HepG2 (cell line): ENCODE data around the gene COPS4. TPM values are rescaled to one million over a fixed set of nuclear protein-coding genes. Genes with fewer than 3 reads are reported as not detected.
A peak's percentile ranks its signal among the peaks of the same experiment; 100 is the strongest.

Experiments used
- ARNT ChIP-seq: fragments of 450-650 bp; IDR thresholded peaks from 2 replicates; pipeline ENCODE4 v1.6.1; 2017
- CERS6 ChIP-seq: sonication (generic); formaldehyde crosslinking; IDR thresholded peaks from 2 replicates; pipeline ENCODE4 v1.5.0; 2020; ENCODE audit warnings: missing genetic modification reagents
- DNMT1 ChIP-seq: sonication (generic); formaldehyde crosslinking; IDR thresholded peaks from 2 replicates; pipeline ENCODE4 v1.5.1; 2020; ENCODE audit warnings: mild to moderate bottlenecking, missing genetic modification reagents
- HNF1B ChIP-seq: sonication (generic); formaldehyde crosslinking; IDR thresholded peaks from 2 replicates; pipeline ENCODE4 v1.5.1; 2020; ENCODE audit warnings: mild to moderate bottlenecking, moderate library complexity, missing genetic modification reagents
- MBNL3 ChIP-seq: fragments of 250-450 bp; sonication (Bioruptor Pico); conservative IDR thresholded peaks from 2 replicates; pipeline ENCODE4 v1.8.0; 2022; ENCODE audit warnings: mild to moderate bottlenecking, inconsistent platforms
- MXD1 ChIP-seq: sonication (generic); formaldehyde crosslinking; IDR thresholded peaks from 2 replicates; pipeline ENCODE4 v1.4.0; 2020; ENCODE audit warnings: mild to moderate bottlenecking, missing genetic modification reagents
- NPAS2 ChIP-seq: sonication (generic); formaldehyde crosslinking; IDR thresholded peaks from 2 replicates; pipeline ENCODE4 v1.8.0; 2022; ENCODE audit warnings: mild to moderate bottlenecking, missing genetic modification reagents, borderline replicate concordance
- SRSF9 ChIP-seq: fragments of 200-400 bp; formaldehyde crosslinking; IDR thresholded peaks from 2 replicates; pipeline ENCODE4 v1.6.1; 2018; ENCODE audit warnings: borderline replicate concordance, mild to moderate bottlenecking, low read depth, low read length; ENCODE audit not compliant: insufficient read depth, poor library complexity, severe bottlenecking
- TRIM24 ChIP-seq: sonication (generic); formaldehyde crosslinking; IDR thresholded peaks from 2 replicates; pipeline ENCODE4 v1.8.0; 2022; ENCODE audit warnings: mild to moderate bottlenecking, missing genetic modification reagents
- ZBTB21 ChIP-seq: sonication (generic); formaldehyde crosslinking; IDR thresholded peaks from 2 replicates; pipeline ENCODE4 v1.4.0; 2020; ENCODE audit warnings: missing genetic modification reagents
- ZBTB4 ChIP-seq: sonication (generic); formaldehyde crosslinking; IDR thresholded peaks from 2 replicates; pipeline ENCODE4 v1.4.0; 2020; ENCODE audit warnings: missing genetic modification reagents, mild to moderate bottlenecking, borderline replicate concordance
- ZNF337 ChIP-seq: sonication (generic); formaldehyde crosslinking; IDR thresholded peaks from 2 replicates; pipeline ENCODE4 v1.5.1; 2020; ENCODE audit warnings: missing genetic modification reagents, low read depth, mild to moderate bottlenecking, borderline replicate concordance
- ZNF572 ChIP-seq: sonication (generic); formaldehyde crosslinking; IDR thresholded peaks from 2 replicates; pipeline ENCODE4 v1.5.1; 2020; ENCODE audit warnings: mild to moderate bottlenecking, missing genetic modification reagents
- ZNF704 ChIP-seq: sonication (generic); formaldehyde crosslinking; IDR thresholded peaks from 2 replicates; pipeline ENCODE4 v1.8.1; 2023; ENCODE audit warnings: mild to moderate bottlenecking, inconsistent platforms, moderate library complexity, missing genetic modification reagents, borderline replicate concordance
- ZNF737 ChIP-seq: sonication (generic); formaldehyde crosslinking; IDR thresholded peaks from 2 replicates; pipeline ENCODE4 v1.5.0; 2020; ENCODE audit warnings: missing genetic modification reagents, mild to moderate bottlenecking, borderline replicate concordance
- polyA plus RNA-seq, 8 experiments: library from polyadenylated mRNA; depleted of rRNA in 3 of 8; stranded (reverse) in 7 of 8; unstranded in 1 of 8; fragments of >200 nt; fragmentation: Illumina TruSeq in 4 of 8; extraction: Trizol in 4 of 8; gene quantifications; 2 replicates each; pipeline versions ENCODE4 v1.2.1 to v1.2.3, GENCODE V29; 2011 to 2016; ENCODE audit warnings: low read depth in 4 of 8, missing spikeins in 1 of 8, mixed read lengths in 1 of 8; ENCODE audit not compliant: insufficient read depth in 1 of 8
- total RNA-seq, 5 experiments: library from RNA; depleted of rRNA; stranded (reverse); fragments of >200 nt; fragmentation: Illumina TruSeq; extraction: Trizol; gene quantifications; 2 replicates each; pipeline ENCODE4 v1.2.3, GENCODE V29; 2016; ENCODE audit warnings: low read depth in 1 of 5
- TF ChIP-seq, protein P1 (sequence below): sonication (generic); formaldehyde crosslinking; IDR thresholded peaks from 2 replicates; pipeline ENCODE4 v1.8.0; 2022; ENCODE audit warnings: mild to moderate bottlenecking, missing genetic modification reagents, borderline replicate concordance
- TF ChIP-seq, protein P2 (sequence below): sonication (generic); formaldehyde crosslinking; IDR thresholded peaks from 2 replicates; pipeline ENCODE4 v1.8.0; 2022; ENCODE audit warnings: missing genetic modification reagents, mild to moderate bottlenecking, inconsistent platforms, borderline replicate concordance

The COPS4 gene
- total and polyA plus RNA-seq, 2 of the 13 experiments (the other 11 are each of a cell fraction or from before 2014, with no cell fraction given), result 28.8 to 52.5 TPM

DNA sequence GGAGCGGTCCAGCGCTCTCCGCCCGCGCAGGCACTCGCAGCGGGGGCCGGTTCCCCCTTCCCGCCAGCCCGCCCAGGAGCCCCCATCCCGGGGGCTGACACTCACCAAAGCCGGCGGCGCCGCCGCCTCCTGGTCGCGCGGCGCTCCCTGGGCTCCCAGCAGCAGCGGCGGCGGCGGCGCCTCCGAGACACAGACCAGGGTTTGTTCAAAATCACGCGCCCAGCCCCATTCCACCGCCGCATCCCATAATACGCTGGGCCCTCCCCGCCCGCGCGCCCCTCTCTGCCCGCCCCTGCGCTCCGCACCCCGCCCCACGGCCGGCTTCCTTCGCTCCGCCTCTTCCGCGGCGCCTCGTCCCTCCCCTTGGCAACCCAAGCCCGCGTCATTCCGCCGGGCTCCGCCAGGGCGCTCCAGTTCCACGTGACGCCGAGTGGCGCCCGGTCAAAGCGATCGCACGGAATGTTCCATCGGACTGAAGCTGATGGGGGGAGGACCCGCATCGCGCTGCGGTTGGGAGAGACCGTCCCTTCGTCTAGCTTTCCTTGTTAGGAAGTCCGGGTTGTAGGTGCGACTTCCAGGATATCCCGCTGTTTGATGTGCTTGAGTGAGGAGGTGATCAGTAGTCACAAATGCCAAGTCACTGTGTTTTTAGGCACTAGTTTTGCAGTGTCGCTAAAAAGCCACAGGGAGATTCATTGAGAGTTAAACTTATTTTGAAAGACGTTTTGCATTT is 22.1 kb upstream of the COPS4 start (continued):
- TF ChIP-seq HNF1B (CRISPR knock-in tag) (peak; percentile 97), ZNF572 (CRISPR knock-in tag) (no peak; the same call in 1 of the 2 replicates), MXD1 (CRISPR knock-in tag) (no peak), MBNL3 (CRISPR knock-in tag) (no peak), ZNF704 (CRISPR knock-in tag) (no peak), ZNF337 (CRISPR knock-in tag) (0 out of 2 replicates have a peak, but pooled peaks have one; percentile 52), DNMT1 (CRISPR knock-in tag) (no peak), TRIM24 (CRISPR knock-in tag) (no peak), ZNF737 (CRISPR knock-in tag) (no peak), CERS6 (CRISPR knock-in tag) (no peak), ZBTB4 (CRISPR knock-in tag) (no peak), ZBTB21 (CRISPR knock-in tag) (no peak), SRSF9 (no peak), ARNT (no peak), NPAS2 (CRISPR knock-in tag) (no peak)
- TF ChIP-seq, protein P1, sequence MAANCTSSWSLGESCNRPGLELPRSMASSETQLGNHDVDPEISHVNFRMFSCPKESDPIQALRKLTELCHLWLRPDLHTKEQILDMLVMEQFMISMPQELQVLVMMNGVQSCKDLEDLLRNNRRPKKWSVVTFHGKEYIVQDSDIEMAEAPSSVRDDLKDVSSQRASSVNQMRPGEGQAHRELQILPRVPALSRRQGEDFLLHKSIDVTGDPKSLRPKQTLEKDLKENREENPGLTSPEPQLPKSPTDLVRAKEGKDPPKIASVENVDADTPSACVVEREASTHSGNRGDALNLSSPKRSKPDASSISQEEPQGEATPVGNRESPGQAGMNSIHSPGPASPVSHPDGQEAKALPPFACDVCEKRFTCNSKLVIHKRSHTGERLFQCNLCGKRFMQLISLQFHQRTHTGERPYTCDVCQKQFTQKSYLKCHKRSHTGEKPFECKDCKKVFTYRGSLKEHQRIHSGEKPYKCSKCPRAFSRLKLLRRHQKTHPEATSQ (CRISPR knock-in tag), result peak; percentile 58; the same call in 1 of the 2 replicates
- TF ChIP-seq, protein P2, sequence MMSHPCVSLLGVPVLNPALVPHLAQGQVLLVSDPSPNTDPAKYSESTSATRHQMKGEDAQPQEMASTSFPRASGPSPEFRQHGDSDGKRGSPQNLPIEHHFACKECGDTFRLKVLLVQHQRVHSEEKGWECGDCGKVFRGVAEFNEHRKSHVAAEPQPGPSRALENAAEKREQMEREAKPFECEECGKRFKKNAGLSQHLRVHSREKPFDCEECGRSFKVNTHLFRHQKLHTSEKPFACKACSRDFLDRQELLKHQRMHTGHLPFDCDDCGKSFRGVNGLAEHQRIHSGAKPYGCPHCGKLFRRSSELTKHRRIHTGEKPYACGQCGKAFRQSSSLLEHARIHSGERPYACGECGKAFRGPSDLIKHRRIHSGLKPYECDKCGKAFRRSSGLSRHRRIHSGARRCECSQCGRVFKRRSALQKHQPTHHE (CRISPR knock-in tag), result no peak
